GM12891 (cell line): ENCODE measurements around the gene MXI1.

Source experiments
- PAX5 ChIP-seq: IDR thresholded peaks from 2 replicates; pipeline ENCODE4 v1.6.1; 2011; ENCODE audit warnings: low read length, moderate library complexity, mild to moderate bottlenecking; ENCODE audit not compliant: insufficient read depth, severe bottlenecking
- POLR2A ChIP-seq: IDR thresholded peaks from 2 replicates; pipeline ENCODE4 v1.6.1; 2011; ENCODE audit warnings: low read depth, low read length, control low read depth
- POLR2AphosphoS5 ChIP-seq: IDR thresholded peaks from 2 replicates; pipeline ENCODE4 v1.6.1; 2011; ENCODE audit warnings: low read depth, low read length, control low read depth
- POU2F2 ChIP-seq: IDR thresholded peaks from 2 replicates; pipeline ENCODE4 v1.6.1; 2011; ENCODE audit warnings: low read depth, mild to moderate bottlenecking, control low read depth, low read length, moderate library complexity
- TAF1 ChIP-seq: IDR thresholded peaks from 2 replicates; pipeline ENCODE4 v1.6.1; 2011; ENCODE audit warnings: low read depth, low read length, control low read depth

- TF ChIP-seq POLR2A (no peak), POLR2AphosphoS5 (no peak), PAX5 (no peak), TAF1 (no peak), POU2F2 (no peak)
Measured at GRCh38 chr10:110229155-110229554, 21.8 kb downstream of the MXI1 start.
